ENCODE measurements around the gene KLHL29. TPM values are rescaled to one million over a fixed set of nuclear protein-coding genes. Genes with fewer than 3 reads are reported as not detected.
A peak's percentile ranks its signal among the peaks of the same experiment; 100 is the strongest.

Gene KLHL29
- polyA plus RNA-seq, 1 of the 3 experiments (the other 2 are of a cell fraction), result 4.6 TPM

DNA sequence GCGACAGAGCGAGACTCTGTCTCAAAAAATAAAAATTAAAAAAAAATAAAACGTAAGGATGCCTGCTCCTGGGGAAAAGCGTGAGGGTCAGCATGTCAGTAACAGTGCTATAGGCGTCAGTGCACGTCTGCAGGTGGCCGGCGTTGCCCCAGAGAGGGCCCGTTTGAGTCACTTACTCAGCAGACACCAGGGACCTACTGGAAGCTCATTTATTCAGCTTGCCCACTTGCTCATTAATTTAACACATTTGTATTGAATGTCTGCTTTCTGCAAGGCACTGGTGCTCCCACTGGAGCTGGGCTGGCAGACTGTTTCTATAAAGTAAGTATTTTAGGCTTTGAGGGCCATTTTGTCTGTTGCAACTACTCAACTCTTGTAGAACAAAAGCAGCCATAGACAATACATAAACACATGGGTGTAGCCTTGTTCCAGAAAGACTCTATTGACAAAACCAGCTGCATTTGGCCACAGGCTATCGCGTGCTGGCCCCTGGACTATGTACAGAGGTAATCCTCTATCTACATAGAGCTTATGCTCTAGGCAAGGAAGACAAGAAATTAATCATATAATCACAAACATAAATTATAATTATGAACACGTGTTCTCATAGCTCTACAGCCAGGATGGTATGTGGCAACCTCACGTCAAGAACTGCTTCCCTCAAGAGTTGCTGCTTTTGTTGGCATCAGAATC, 73.2 kb downstream of the KLHL29 start:
- 80% methylated on average over 13 of the region's 13 CpGs for WGBS (ENCODE audit: low lambda C conversion rate)
- Histone ChIP-seq H3K27ac (ENCODE audit: low read depth in 2 of 2, low read length in 1 of 2) (no peak overlapping the region), H2AFZ (ENCODE audit: low read depth) (no peak overlapping the region), H3K9me2 (no peaks in the 10 kb centered on the region), H3K36me3 (replicated peaks in 1 of 2; ENCODE audit: control insufficient read depth in 1 of 2, insufficient read depth in 2 of 2, low read length in 1 of 2) (no peaks in the 10 kb centered on the region), H3F3A (replicated peaks; ENCODE audit: insufficient read depth) (no peaks in the 10 kb centered on the region), H3K4me3 (ENCODE audit: low read depth in 2 of 2, low read length in 1 of 2) (no peak overlapping the region), H4K20me1 (ENCODE audit: insufficient read depth) (no peaks in the 10 kb centered on the region), H3K4me2 (no peak overlapping the region), H3K4me1 (ENCODE audit: control insufficient read depth in 1 of 2, insufficient read depth in 2 of 2, low read depth in 1 of 2, low read length in 1 of 2) (peaks cover 11 to 52% of the 10 kb centered on the region in 2 experiments; a peak in 3 of 4 replicates), H3K9me3 (no peaks in the 10 kb centered on the region), H3K79me2 (ENCODE audit: insufficient read depth) (no peaks in the 10 kb centered on the region), H3K27me3 (ENCODE audit: insufficient read depth) (no peaks in the 10 kb centered on the region), H3K9ac (no peak overlapping the region)
- no peak for DNase-seq
- POLR2A ChIA-PET, result interaction anchor here (0.6 to 0.7 kb wide), 2 partner anchors 24 to 35 kb away, joined by 3 read pairs; no protein-coding TSS in a partner anchor
- TF ChIP-seq GABPA (IDR thresholded peaks at IDR 0.05; ENCODE audit: low read depth) (no peak), RXRA (IDR thresholded peaks at IDR 0.05; ENCODE audit: borderline replicate concordance, low read depth) (no peak), RCOR1 (IDR thresholded peaks at IDR 0.05; ENCODE audit: low read length) (peak; percentile 47; the same call in 1 of the 2 replicates), EP300 (IDR thresholded peaks at IDR 0.05; ENCODE audit: borderline replicate concordance in 1 of 2, low read depth in 1 of 2, low read length in 1 of 2) (peak in 1 of 2 experiments; percentile 33; a peak in 1 of 4 replicates), RAD21 (IDR thresholded peaks at IDR 0.05; ENCODE audit: low read length) (no peak), EZH2phosphoT487 (IDR thresholded peaks at IDR 0.05; ENCODE audit: borderline replicate concordance, low read depth) (no peak)
- TF ChIP-seq, protein P1, sequence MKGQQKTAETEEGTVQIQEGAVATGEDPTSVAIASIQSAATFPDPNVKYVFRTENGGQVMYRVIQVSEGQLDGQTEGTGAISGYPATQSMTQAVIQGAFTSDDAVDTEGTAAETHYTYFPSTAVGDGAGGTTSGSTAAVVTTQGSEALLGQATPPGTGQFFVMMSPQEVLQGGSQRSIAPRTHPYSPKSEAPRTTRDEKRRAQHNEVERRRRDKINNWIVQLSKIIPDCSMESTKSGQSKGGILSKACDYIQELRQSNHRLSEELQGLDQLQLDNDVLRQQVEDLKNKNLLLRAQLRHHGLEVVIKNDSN (IDR thresholded peaks at IDR 0.05; ENCODE audit: borderline replicate concordance, low read depth), result no peak
- TF ChIP-seq, protein P2, sequence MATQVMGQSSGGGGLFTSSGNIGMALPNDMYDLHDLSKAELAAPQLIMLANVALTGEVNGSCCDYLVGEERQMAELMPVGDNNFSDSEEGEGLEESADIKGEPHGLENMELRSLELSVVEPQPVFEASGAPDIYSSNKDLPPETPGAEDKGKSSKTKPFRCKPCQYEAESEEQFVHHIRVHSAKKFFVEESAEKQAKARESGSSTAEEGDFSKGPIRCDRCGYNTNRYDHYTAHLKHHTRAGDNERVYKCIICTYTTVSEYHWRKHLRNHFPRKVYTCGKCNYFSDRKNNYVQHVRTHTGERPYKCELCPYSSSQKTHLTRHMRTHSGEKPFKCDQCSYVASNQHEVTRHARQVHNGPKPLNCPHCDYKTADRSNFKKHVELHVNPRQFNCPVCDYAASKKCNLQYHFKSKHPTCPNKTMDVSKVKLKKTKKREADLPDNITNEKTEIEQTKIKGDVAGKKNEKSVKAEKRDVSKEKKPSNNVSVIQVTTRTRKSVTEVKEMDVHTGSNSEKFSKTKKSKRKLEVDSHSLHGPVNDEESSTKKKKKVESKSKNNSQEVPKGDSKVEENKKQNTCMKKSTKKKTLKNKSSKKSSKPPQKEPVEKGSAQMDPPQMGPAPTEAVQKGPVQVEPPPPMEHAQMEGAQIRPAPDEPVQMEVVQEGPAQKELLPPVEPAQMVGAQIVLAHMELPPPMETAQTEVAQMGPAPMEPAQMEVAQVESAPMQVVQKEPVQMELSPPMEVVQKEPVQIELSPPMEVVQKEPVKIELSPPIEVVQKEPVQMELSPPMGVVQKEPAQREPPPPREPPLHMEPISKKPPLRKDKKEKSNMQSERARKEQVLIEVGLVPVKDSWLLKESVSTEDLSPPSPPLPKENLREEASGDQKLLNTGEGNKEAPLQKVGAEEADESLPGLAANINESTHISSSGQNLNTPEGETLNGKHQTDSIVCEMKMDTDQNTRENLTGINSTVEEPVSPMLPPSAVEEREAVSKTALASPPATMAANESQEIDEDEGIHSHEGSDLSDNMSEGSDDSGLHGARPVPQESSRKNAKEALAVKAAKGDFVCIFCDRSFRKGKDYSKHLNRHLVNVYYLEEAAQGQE (IDR thresholded peaks at IDR 0.05; ENCODE audit: low read depth, low read length), result no peak
- TF ChIP-seq, protein P3, sequence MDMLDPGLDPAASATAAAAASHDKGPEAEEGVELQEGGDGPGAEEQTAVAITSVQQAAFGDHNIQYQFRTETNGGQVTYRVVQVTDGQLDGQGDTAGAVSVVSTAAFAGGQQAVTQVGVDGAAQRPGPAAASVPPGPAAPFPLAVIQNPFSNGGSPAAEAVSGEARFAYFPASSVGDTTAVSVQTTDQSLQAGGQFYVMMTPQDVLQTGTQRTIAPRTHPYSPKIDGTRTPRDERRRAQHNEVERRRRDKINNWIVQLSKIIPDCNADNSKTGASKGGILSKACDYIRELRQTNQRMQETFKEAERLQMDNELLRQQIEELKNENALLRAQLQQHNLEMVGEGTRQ (IDR thresholded peaks at IDR 0.05; ENCODE audit: borderline replicate concordance, low read depth, low read length), result no peak
- CTCF ChIA-PET, result interaction anchor here (3.9 kb wide), 1 partner anchor 54 kb away, joined by 20 read pairs; no protein-coding TSS in a partner anchor

DNA sequence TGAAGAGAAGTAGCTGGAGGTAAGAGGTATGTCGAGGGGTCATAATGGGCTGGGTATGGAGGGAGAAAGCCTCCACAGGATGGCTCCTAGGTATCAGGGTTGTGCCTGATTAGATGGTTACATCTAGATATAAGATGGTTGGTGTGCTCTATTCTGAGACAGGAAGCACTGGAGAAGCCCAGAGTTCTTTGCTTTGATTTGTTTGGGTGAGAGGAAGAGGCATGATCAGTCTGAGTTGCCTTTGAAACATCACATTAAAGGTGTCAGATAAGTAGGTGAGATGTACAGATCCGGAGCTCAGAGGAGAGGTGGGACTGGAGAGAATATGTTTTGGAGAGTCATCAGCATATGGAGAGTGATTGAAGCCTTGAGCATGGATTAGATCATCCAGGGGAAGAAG, 74.1 kb downstream of the KLHL29 start:
- H3K9ac ChIP-seq, result no peak overlapping the region
- no peaks in the 10 kb centered on the region for H3K9me2 ChIP-seq
- H3K9me3 ChIP-seq, result no peaks in the 10 kb centered on the region
- no peaks in the 10 kb centered on the region for H3K27me3 ChIP-seq (ENCODE audit: insufficient read depth)
- POLR2A ChIA-PET, result no interaction called here
- 72% methylated on average over 2 of the region's 2 CpGs for WGBS (ENCODE audit: low lambda C conversion rate)
- no peak for DNase-seq
- H3K4me2 ChIP-seq, result no peak overlapping the region
- H2AFZ ChIP-seq (ENCODE audit: low read depth), result no peak overlapping the region
- peaks cover 11 to 50% of the 10 kb centered on the region in 2 experiments; a peak in 3 of 4 replicates for H3K4me1 ChIP-seq (ENCODE audit: control insufficient read depth in 1 of 2, insufficient read depth in 2 of 2, low read depth in 1 of 2, low read length in 1 of 2)
- H3K79me2 ChIP-seq (ENCODE audit: insufficient read depth), result no peaks in the 10 kb centered on the region
- H3K4me3 ChIP-seq (ENCODE audit: low read depth in 2 of 2, low read length in 1 of 2), result no peak overlapping the region
- CTCF ChIA-PET, result interaction anchor here (0.8 to 3.9 kb wide), 7 partner anchors 9 to 55 kb away, joined by 3 to 20 read pairs (median 4); no protein-coding TSS in a partner anchor
- H3K27ac ChIP-seq (ENCODE audit: low read depth in 2 of 2, low read length in 1 of 2), result no peak overlapping the region
- H3F3A ChIP-seq (replicated peaks; ENCODE audit: insufficient read depth), result no peaks in the 10 kb centered on the region
- H4K20me1 ChIP-seq (ENCODE audit: insufficient read depth), result no peaks in the 10 kb centered on the region
- no peaks in the 10 kb centered on the region for H3K36me3 ChIP-seq (replicated peaks in 1 of 2; ENCODE audit: control insufficient read depth in 1 of 2, insufficient read depth in 2 of 2, low read length in 1 of 2)
- TF ChIP-seq YY1 (IDR thresholded peaks at IDR 0.05; ENCODE audit: low read depth) (no peak), TCF12 (IDR thresholded peaks at IDR 0.05) (no peak), RXRA (IDR thresholded peaks at IDR 0.05; ENCODE audit: borderline replicate concordance, low read depth) (no peak), GABPA (IDR thresholded peaks at IDR 0.05; ENCODE audit: low read depth) (no peak), CHD2 (IDR thresholded peaks at IDR 0.05; ENCODE audit: low read length, partially characterized antibody) (no peak), FOSL2 (IDR thresholded peaks at IDR 0.05; ENCODE audit: borderline replicate concordance, low read depth) (no peak)
- TF ChIP-seq, protein P4, sequence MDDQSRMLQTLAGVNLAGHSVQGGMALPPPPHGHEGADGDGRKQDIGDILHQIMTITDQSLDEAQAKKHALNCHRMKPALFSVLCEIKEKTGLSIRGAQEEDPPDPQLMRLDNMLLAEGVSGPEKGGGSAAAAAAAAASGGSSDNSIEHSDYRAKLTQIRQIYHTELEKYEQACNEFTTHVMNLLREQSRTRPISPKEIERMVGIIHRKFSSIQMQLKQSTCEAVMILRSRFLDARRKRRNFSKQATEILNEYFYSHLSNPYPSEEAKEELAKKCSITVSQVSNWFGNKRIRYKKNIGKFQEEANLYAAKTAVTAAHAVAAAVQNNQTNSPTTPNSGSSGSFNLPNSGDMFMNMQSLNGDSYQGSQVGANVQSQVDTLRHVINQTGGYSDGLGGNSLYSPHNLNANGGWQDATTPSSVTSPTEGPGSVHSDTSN (IDR thresholded peaks at IDR 0.05), result no peak
- TF ChIP-seq, protein P5, sequence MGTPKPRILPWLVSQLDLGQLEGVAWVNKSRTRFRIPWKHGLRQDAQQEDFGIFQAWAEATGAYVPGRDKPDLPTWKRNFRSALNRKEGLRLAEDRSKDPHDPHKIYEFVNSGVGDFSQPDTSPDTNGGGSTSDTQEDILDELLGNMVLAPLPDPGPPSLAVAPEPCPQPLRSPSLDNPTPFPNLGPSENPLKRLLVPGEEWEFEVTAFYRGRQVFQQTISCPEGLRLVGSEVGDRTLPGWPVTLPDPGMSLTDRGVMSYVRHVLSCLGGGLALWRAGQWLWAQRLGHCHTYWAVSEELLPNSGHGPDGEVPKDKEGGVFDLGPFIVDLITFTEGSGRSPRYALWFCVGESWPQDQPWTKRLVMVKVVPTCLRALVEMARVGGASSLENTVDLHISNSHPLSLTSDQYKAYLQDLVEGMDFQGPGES (IDR thresholded peaks at IDR 0.05; ENCODE audit: low read depth, low read length), result no peak

Data from SK-N-SH (cell line).